Measurements from ENCODE around the gene STAG1. TPM values are rescaled to one million over a fixed set of nuclear protein-coding genes. Genes with fewer than 3 reads are reported as not detected.
A peak's percentile ranks its signal among the peaks of the same experiment; 100 is the strongest.

Gene STAG1
- polyA plus RNA-seq, 3 donors: 7.2 to 10.0 (median 7.5) TPM

DNA sequence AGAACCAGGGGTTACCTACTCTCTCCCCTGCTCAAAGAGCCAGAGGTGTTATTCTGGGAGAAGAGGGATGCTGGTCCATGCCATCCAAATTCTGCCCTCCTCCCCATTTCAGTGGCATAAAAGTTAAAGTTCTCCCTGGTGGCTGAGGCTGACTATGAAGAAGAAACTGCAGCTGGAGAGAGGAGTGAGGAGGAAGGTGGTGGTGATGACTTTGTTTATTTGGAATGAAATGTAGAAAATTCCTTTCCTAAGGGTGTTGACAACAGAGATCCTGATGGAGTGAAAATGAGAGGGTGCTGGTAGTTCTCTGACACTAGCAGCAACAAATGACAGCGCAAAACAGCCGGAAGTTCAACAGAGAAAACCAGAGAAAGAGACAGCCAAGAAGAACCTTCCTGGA lies 401.6 kb downstream of the STAG1 start:
- intact Hi-C loops (cut with micrococcal nuclease): no loop called here
- H3K27me3 Mint-ChIP-seq (ENCODE audit: low read depth in 3 of 3): no peaks in the 10 kb centered on the region
- Histone ChIP-seq H3K4me2 (replicated peaks; ENCODE audit: extremely low read depth, low read length, poor library complexity, severe bottlenecking) (no peak overlapping the region), H3K36me3 (replicated peaks in 1 of 2; ENCODE audit: control insufficient read depth in 1 of 2, insufficient read depth in 2 of 2, low read length in 2 of 2) (peaks cover 3 to 58% of the 10 kb centered on the region in 2 donors), H2AFZ (ENCODE audit: insufficient read depth, low read depth, low read length, poor library complexity, severe bottlenecking) (no peak overlapping the region), H3K27ac (ENCODE audit: low read depth in 1 of 2, low read length in 2 of 2) (no peak overlapping the region), H3K9me3 (replicated peaks in 1 of 2; ENCODE audit: control insufficient read depth in 1 of 2, insufficient read depth in 1 of 2, low read length in 2 of 2) (no peaks in the 10 kb centered on the region), H3K27me3 (ENCODE audit: control insufficient read depth in 2 of 2, insufficient read depth in 2 of 2, low read length in 2 of 2) (no peaks in the 10 kb centered on the region), H3K9ac (ENCODE audit: insufficient read depth, low read length, poor library complexity, severe bottlenecking) (no peak overlapping the region), H3K4me1 (ENCODE audit: control insufficient read depth in 1 of 2, insufficient read depth in 2 of 2, low read length in 2 of 2) (no peaks in the 10 kb centered on the region), H4K20me1 (ENCODE audit: insufficient read depth, low read length) (no peaks in the 10 kb centered on the region), H3K79me2 (ENCODE audit: insufficient read depth, low read length) (no peaks in the 10 kb centered on the region), H3K4me3 (replicated peaks in 1 of 3; ENCODE audit: low read depth in 2 of 3, low read length in 3 of 3) (no peak overlapping the region)
- TF ChIP-seq, protein P1, sequence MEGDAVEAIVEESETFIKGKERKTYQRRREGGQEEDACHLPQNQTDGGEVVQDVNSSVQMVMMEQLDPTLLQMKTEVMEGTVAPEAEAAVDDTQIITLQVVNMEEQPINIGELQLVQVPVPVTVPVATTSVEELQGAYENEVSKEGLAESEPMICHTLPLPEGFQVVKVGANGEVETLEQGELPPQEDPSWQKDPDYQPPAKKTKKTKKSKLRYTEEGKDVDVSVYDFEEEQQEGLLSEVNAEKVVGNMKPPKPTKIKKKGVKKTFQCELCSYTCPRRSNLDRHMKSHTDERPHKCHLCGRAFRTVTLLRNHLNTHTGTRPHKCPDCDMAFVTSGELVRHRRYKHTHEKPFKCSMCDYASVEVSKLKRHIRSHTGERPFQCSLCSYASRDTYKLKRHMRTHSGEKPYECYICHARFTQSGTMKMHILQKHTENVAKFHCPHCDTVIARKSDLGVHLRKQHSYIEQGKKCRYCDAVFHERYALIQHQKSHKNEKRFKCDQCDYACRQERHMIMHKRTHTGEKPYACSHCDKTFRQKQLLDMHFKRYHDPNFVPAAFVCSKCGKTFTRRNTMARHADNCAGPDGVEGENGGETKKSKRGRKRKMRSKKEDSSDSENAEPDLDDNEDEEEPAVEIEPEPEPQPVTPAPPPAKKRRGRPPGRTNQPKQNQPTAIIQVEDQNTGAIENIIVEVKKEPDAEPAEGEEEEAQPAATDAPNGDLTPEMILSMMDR (IDR thresholded peaks at IDR 0.05): no peak
- no peak overlapping the region for H3K4me3 Mint-ChIP-seq
- DNase-seq: no peak
- H3K4me1 Mint-ChIP-seq: no peaks in the 10 kb centered on the region
- no CpG with 5 or more reads among the region's 2 CpGs for WGBS (ENCODE audit: insufficient coverage)
- H3K9me3 Mint-ChIP-seq: peaks cover 0 to 2% (median 0%) of the 10 kb centered on the region in 7 donors
- peak overlapping the region in 1 of 7 donors; percentile 0 for H3K27ac Mint-ChIP-seq
- H3K36me3 Mint-ChIP-seq: peaks cover 25 to 39% of the 10 kb centered on the region in 2 donors

DNA sequence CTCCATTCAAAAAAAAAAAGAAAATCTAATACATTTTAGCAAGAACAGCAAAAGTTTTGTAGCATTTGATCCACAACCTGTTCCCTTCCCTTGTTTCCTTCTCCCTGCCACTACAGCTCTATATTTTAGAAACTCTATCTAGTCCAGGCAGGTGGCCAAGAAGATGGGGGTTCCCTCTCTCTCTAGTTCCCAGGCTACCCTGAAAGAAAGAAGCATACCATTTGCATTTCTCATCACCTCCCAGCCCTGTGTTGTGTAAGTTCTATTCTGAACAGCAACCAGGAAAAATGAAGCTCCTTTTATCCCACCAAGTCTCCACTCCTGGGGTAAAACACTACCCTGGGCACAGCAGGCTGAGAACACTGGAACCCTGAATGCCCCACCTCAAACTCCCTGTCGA lies 402.0 kb downstream of the STAG1 start:
- peak overlapping the region in 2 of 7 donors; percentile 6 to 63 for H3K27ac Mint-ChIP-seq
- peaks cover 3 to 59% of the 10 kb centered on the region in 2 donors for H3K36me3 ChIP-seq (replicated peaks in 1 of 2; ENCODE audit: control insufficient read depth in 1 of 2, insufficient read depth in 2 of 2, low read length in 2 of 2)

More for the DNA sequence above, 402.0 kb downstream of the STAG1 start:
- Histone ChIP-seq H4K20me1 (ENCODE audit: insufficient read depth, low read length) (no peaks in the 10 kb centered on the region), H3K9me3 (replicated peaks in 1 of 2; ENCODE audit: control insufficient read depth in 1 of 2, insufficient read depth in 1 of 2, low read length in 2 of 2) (no peaks in the 10 kb centered on the region), H2AFZ (ENCODE audit: insufficient read depth, low read depth, low read length, poor library complexity, severe bottlenecking) (no peak overlapping the region), H3K27ac (ENCODE audit: low read depth in 1 of 2, low read length in 2 of 2) (no peak overlapping the region), H3K4me1 (ENCODE audit: control insufficient read depth in 1 of 2, insufficient read depth in 2 of 2, low read length in 2 of 2) (no peaks in the 10 kb centered on the region), H3K27me3 (ENCODE audit: control insufficient read depth in 2 of 2, insufficient read depth in 2 of 2, low read length in 2 of 2) (no peaks in the 10 kb centered on the region), H3K79me2 (ENCODE audit: insufficient read depth, low read length) (no peaks in the 10 kb centered on the region), H3K9ac (ENCODE audit: insufficient read depth, low read length, poor library complexity, severe bottlenecking) (no peak overlapping the region), H3K4me3 (replicated peaks in 1 of 3; ENCODE audit: low read depth in 2 of 3, low read length in 3 of 3) (no peak overlapping the region), H3K4me2 (replicated peaks; ENCODE audit: extremely low read depth, low read length, poor library complexity, severe bottlenecking) (no peak overlapping the region)
- Mint-ChIP-seq H3K27me3 (ENCODE audit: low read depth in 3 of 3) (no peaks in the 10 kb centered on the region), H3K36me3 (peaks cover 22 to 42% of the 10 kb centered on the region in 2 donors), H3K9me3 (peaks cover 0 to 2% (median 0%) of the 10 kb centered on the region in 7 donors), H3K4me1 (no peaks in the 10 kb centered on the region), H3K4me3 (no peak overlapping the region)
- TF ChIP-seq, protein P1 (IDR thresholded peaks at IDR 0.05): no peak
- DNase-seq: no peak
- WGBS (ENCODE audit: insufficient coverage): no CpG with 5 or more reads among the region's 1 CpG
- intact Hi-C loops (cut with micrococcal nuclease): no loop called here

Measured in CD14-positive monocyte (primary cell).